Measurements from ENCODE around the gene KCNN3.

The KCNN3 gene

DNA sequence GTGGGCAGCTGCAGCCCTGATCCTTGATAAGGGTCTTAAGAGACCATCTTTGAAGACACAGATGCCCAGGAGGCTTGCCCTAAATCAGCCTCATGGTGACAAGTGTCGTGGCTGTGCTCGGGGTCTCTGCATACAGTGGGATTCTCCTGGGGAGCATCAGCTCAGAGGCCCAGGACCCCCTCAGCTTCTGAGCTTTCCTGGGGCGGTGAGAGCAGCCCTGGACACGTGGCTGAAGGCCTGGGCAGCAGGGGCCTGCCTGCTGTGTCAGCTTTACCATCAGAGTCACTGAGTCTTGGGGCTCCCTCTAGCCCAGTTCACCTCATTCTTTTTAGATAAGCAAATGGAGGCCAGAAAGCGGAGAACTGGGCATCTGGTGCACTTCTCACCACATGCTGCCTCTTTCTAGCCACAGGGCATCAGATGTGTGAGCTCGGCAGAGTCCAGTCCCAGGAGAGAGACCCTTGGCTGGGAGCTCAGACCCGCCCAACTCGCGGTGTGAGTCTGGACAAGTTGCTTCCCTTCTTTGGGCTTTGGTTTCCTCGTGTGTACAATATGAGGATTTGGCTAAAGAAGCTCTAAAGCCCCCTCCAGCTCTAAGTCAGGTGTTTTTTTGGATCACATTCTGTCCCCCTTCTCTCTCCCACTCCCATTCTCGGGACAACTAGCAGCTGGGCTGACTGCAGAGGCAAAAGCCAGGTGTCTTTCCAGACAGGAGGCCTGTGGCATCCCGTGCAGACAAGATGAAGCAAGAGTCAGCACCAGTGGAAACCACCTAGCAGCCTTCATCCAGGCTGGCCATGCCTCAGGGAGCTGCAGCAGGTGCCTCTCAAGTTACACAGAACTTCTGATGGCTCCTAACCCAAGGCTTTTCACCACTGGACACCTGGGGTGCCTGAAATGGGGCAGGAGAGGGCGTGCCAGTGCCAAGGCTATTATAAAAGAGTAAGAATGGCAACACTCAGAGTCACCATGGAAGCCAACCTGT, 119.1 kb downstream of the KCNN3 start:
- DNase-seq, result peak in 4 of 42 donors; percentile 7 to 30 (median 16)
- intact Hi-C loops (cut with DNase I), result no loop called here

DNA sequence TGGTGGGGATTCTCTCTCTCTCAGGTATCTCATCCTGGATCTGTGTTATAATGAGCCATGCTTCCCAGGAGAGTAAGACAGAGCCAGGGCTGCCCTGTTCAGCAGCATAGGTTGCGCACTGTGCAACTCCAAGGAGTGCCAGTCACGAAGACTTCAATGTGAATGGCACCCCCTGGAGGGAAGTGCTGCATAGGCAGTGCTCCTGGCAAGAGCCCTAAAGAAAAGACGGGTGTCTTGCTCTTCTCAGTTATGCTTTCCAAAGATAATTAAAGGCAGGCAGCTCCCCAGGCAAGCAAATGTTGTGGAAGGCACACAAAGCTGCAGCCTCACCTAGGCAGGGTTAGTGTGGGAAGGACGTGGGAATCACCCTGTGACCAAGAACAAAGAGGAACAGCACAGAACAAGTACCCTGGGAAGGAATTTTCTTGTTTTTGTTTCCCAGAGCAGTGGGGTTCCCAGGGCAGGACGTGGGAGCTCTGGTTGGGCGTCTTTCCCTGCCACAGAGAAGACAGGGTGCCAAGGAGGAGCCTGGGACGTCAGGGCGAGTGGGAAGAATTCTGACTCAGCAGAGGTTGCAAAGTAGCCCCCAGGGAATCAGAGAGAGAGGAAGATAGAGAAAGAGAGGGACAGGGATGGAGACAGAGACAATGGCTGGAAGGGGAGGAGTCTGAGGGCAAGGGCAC, 120.9 kb downstream of the KCNN3 start:
- DNase-seq, result peak; percentile 44 to 90 (median 72)
- intact Hi-C loops (cut with DNase I), result no loop called here

DNA sequence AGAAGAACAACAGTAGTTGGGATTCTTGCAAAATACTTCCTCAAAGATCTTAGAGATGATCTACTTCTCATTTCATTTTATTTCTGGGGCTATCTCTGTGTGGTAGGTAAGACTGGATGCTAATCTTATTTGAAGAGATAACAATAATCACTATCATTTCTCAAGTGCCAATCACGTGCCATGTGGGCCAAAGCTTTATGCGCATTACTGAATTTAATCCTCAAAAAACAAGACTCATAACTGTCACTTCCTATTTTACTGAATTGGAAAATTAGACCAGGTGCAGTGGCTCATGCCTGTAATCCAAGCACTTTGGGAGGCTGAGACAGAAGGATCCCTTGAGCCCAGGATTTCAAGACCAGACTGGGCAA, 121.7 kb downstream of the KCNN3 start:
- intact Hi-C loops (cut with DNase I), result no loop called here
- peak in 3 of 42 donors; percentile 3 to 14 (median 7) for DNase-seq

DNA sequence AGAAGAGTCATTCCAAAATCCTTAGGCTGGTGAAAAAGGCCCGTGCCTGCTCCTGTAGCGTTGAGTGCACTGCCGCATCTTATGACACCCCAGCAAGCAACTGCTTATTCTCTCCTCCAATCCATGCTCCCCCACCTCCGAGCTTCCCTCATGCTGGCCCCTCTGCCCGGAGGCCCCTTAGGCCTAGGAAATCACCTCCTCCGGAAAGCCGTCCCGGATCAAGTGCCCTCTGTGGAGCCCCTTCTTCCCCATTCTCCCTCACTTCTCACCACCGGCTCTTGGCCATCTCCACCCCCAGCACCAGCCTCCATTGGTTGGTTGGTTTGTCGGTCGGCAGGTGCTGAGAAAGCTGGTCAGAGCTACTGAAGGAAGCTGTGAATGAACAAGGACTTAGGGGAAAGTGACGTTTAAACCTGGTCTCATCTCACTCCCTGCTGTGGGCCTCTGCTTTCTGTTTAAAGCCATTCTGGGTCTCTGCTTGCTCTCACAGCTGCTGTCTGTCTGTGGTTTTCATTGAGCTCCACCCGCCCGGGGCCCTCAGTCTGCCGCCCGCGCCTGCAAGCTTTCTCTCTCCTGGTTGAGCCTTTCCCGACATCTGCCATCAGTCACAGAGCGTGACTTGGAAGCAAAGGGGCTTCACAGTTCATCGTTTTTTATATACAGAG, 122.2 kb downstream of the KCNN3 start:
- intact Hi-C loops (cut with DNase I), result no loop called here
- peak in 36 of 42 donors; percentile 31 to 85 (median 56) for DNase-seq

DNA sequence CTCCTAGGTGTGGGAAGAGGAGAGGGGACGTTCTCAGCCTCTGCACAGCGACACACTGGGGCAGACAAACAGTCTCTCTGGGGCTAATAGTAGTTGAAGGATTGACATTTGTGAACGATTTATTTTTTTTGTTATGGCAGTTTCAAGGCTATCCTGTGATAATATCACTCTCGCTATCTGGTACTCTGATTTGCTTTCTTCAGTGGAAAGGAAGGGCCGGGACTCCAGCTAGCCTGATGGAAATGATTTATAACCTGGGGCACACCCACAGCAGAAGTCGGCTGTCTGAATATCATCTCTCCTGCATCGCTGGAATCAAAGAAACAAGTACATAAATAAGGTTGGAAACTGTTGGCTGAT, 122.7 kb downstream of the KCNN3 start:
- intact Hi-C loops (cut with DNase I), result no loop called here
- peak in 1 of 42 donors; percentile 13 for DNase-seq

DNA sequence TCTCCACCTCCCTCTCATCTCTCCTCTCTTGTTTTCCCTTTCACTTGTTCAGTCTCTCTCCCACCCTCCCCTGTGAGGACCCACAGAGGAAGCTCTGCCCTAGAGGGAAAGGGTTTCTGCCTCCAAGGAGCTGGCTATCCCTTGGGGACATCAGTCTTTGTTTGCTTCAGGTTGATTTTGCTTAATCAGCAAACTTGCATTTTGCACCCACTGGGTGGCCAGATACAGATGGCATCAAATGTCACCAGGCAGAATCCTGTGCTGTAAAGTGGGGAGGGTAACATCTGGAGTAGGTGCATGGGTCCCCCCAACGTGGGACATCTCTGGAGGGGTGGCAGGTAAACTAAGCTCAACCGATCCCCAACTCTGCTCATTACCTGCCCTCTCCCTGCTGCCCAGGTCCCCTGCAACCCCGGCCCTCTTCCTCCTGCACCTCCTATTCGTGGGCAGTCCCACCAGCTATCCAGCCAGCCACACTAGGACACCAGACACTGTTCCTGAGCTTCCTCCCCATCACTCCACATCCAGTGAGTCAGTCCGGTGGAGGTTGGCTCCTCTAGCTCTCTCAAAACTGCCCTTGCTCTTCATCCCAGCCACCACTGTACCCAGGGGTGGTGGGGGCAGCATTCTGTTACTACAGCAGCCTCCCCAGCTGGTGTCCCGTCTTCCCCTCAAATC, 123.3 kb downstream of the KCNN3 start:
- intact Hi-C loops (cut with DNase I), result no loop called here
- peak in 5 of 42 donors; percentile 4 to 35 (median 9) for DNase-seq

DNA sequence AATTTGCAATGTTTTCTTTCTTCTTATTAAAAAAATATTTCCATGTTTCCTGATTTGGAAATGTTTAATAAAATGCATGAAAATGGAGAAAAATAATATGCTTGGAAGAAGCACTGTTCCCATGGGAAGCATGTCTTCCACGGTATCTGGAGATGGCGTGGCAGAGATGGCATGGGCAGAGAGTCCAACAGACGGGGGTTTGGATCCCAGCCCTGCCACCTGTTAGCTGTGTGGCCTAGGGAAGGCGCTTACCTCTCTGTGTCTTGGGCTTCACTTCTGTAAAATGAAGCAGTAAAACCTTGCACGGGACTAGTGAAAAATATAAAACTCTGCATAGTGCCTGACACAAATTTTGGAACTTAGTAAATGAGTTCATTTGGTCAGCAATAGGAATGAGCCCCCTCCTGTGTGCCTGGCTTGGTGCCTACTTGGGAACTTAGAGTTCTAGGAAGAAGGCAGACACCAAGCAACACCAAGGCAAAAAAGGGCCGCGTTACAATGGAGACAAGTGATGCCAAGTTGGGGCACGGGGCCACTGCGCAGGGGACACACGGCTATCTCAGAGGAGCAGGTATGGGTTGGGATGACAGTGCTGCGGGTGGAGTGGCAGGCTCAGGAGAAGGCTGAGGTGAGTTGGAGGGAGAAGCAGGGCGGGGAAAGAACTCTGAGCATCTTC, 124.2 kb downstream of the KCNN3 start:
- DNase-seq, result peak in 4 of 42 donors; percentile 4 to 30 (median 18)
- intact Hi-C loops (cut with DNase I), result no loop called here

DNA sequence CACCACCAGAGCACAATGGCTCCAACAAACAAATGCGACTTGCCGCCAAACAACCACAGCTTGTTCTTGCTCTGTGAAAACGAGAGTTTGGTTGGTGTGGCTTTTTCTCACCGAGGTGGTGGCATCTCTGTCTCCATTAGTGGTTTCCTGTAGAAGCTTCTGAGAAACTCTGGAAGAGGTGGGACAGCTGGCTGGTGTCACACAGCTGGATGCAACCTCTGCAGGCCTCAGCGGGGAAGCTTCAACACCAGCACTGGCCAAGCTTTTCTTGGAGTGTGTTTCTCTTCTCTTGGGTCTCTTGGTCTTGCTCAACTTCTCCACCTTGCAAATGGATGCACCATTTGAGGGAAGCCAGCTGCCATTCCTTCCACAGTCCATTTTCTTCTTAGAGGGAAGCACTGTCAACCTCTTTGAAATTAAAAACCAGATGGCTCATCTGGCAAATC, 124.8 kb downstream of the KCNN3 start:
- DNase-seq, result peak in 3 of 42 donors; percentile 15 to 22 (median 22)
- intact Hi-C loops (cut with DNase I), result no loop called here

DNA sequence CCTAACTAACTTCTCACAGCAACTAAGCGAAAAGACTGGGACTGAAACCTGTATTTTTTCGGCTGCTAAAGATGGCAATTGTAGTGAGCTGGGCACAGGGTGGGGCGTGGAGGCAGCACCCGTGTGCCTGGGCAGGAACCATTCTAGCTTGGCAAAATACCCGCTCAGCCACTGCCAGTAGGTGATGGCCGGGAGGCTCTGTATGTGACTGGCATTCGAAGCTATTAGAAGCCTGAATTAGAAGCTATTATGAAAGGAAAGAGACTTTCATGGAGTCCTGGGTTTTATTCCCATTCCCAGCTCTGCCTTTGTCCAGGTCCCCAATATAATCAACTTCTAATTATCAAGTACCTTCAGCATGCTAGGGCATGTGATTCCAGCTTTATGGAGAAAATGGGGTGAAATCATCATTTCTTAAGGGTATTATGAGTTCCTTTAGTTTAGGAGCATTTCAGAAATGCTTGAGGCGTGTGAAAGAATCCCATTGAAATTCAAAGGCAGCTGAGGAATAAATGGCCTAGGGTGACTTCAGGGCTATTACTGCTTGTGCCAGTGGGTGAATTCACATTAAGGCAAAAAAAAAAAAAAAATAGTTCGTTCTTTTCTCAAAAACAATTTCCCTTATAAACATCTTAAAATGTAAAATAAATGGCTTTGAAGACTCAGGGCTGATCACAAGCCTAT, 125.6 kb downstream of the KCNN3 start:
- peak in 19 of 42 donors; percentile 14 to 74 (median 55) for DNase-seq
- intact Hi-C loops (cut with DNase I), result no loop called here

DNA sequence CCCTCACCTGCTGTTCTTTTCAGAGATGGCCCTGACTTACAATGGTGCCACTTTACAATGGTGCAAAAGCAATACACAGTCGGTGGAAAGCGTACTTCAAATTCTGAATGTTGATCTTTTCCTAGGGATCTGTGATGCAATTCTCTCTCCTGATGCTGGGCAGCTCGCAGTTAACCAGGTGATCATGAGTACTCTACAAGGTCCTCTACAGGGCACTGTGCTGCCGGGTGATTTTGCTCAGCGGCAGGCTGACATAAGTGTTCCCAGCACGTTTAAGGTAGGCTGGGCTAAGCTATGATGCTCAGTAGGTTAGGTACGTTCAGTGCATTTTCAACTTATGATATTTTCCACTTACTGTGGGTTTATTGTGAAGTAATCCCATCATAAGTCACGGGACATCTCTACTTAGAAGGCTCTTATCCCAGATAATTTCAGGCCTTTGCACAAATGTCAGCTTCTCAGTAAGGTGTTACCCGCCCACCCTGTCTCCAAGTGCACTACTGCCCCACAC, 126.5 kb downstream of the KCNN3 start:
- peak in 3 of 42 donors; percentile 15 to 36 (median 24) for DNase-seq
- intact Hi-C loops (cut with DNase I), result no loop called here

DNA sequence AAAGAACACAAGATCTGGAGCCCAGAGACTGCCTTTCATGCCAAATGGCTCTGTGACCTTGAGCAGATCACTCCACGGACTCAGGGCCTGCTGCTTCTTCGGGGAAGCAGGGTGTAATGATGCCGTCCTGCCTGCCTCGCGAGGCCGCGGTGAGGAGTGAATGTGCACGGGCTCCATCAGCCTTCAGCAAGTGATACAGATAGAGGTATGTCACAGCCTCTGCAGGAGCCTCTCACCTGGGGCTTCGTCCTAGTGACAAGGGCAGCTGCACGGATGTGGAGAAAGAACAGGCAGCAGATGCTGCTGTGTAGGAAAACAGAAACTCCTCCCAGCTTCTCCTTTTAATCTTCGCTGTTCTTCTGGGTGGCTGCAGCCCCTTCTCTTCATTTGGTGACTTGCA, 127.5 kb downstream of the KCNN3 start:
- intact Hi-C loops (cut with DNase I), result no loop called here
- DNase-seq, result peak in 6 of 42 donors; percentile 15 to 58 (median 39)

DNA sequence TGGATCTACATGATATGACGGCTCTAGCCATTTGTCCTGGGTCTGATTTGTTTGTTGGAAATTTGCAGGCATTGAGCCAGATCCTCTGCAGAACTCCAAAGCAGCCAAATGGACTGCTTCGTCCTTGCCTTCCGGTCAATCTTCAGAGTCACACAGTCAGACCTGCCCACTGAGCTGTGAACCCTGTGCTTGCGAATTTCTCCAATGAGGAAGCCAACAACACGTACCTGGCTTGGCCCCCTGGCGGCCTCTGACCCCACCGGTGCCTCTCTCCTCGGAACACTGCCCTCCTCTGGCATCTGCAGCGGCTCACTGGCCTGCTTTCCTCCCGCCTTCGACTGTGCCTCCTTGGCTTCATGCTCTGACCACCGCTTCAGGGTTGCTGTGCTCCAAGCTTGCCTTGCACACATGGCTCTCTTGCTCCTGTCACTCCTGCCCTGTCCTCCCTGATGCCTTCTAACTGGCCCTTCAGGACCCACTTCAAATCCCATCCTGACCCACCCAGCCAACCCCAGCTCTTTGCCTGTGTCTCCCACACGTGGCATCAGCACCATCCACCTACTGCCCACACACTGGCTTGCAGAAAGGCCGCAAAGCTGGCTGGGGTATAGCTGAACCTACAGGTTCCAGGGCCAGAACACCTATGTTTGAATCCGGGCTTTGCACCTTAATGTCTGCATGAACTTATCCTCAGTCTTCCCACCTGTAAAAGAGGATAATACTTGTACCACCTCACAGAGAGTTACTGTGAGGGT, 128.2 kb downstream of the KCNN3 start:
- intact Hi-C loops (cut with DNase I), result no loop called here
- DNase-seq, result peak in 3 of 42 donors; percentile 12 to 29 (median 23)

DNA sequence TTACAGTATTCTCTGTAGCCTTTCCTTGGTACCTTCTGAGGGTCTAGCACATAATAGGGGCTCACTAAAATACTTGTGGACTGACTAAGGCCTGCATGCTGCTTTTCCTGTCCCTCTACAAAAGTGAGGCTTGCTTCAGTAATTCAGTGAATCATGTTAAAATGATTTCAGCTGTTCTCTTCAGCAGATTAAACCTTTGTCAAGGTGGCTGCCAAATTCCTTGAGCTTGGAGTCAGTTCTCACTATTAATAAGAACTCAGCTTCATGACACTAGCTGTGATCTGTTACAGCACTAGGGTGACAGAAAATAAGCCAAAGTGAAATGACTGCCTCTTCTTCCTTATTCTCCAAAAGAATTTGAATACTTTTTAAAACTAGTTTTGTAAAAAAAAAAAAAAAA, 128.8 kb downstream of the KCNN3 start:
- intact Hi-C loops (cut with DNase I), result no loop called here
- peak in 1 of 42 donors; percentile 13 for DNase-seq

DNA sequence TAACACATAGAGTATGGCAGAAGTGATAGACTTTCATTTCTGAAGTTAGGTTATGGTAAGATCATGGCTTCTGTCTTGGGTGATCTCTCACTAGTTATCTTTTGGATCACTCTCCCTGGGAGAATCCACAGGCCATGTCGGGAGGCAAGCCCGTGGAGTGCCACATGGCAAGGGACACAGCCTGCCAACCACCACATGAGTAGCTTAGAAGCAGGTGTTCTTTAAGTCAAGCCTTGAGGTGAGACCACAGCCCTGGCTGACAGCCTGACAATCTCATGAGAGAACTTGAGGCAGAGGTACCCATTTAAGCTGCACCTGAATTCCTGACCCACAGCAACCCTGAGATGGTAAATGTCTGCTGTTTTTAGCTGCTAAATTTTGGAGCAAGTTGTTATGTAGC, 130.4 kb downstream of the KCNN3 start:
- peak in 3 of 42 donors; percentile 3 to 28 (median 11) for DNase-seq
- intact Hi-C loops (cut with DNase I), result no loop called here

DNA sequence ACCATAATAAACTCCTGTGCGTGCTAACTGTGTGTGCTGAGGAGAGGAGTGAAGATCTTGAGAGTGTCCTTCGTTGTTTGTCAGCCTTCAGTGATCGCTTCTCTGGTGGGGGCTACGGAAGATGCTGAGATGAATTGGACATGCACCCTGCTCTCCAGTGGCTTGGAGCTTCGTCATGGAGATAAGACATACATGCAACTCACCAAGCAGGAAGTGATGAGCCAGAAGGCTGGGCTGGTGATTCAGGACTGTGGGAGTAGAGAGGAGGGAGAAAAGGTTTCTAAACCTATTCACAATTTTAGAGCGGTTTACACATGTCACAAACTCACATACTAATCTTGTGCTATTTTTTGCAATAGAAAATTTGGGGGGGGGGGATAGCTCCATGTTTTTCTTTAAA, 133.2 kb downstream of the KCNN3 start:
- DNase-seq, result peak in 8 of 42 donors; percentile 30 to 73 (median 48)
- intact Hi-C loops (cut with DNase I), result no loop called here

DNA sequence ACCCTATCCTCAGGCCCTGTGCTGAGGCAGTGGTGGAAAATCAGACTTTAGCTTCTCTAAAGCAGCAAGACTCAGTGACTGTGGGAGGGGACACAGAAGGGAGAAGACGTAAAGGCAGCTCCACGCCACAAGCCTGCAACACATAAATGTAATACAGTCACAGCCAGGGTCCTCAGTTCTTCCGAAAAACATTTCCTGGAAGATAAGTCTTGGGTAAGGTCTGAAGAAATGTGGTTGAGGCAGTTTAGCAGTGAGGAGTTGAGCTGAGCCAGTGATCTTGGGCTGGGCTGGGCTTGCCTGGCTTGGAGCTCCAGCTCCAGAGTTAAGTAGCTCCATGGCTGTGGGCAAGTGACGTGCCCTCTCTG, 134.3 kb downstream of the KCNN3 start:
- intact Hi-C loops (cut with DNase I), result no loop called here

More for the DNA sequence above, 134.3 kb downstream of the KCNN3 start:
- peak in 1 of 42 donors; percentile 11 for DNase-seq

All from head of caudate nucleus (tissue), 42 donors.